OCI-LY3 (cell line): Measurements from ENCODE around the gene SEMA6A.

Experiments used
- H2AFZ ChIP-seq: fragments of 200-600, 300-600 bp; shearing (Covaris generic); 2 replicates; pipeline ENCODE4 v1.6.0; 2014; ENCODE audit warnings: antibody characterized with exemption, low read depth, low read length
- H3K27ac ChIP-seq: fragments of 200-600, 300-600 bp; sonication (generic); 2 replicates; pipeline ENCODE4 v1.5.1; 2014; ENCODE audit warnings: mild to moderate bottlenecking, low read length, moderate library complexity, mixed read lengths
- H3K27me3 ChIP-seq: fragments of 200-600, 300-600 bp; sonication (generic); 2 replicates; pipeline ENCODE4 v1.6.1; 2014; ENCODE audit warnings: low read depth, low read length, mixed read lengths
- H3K36me3 ChIP-seq: fragments of 200-600, 300-600 bp; sonication (generic); replicated peaks from 2 replicates; pipeline ENCODE3; 2014; ENCODE audit warnings: low read depth, low read length, mixed read lengths
- H3K4me1 ChIP-seq: fragments of 300-600, 200-600 bp; sonication (generic); 2 replicates; pipeline ENCODE4 v1.6.1; 2014; ENCODE audit warnings: low read length, mixed read lengths
- H3K4me2 ChIP-seq: fragments of 200-600, 300-600 bp; sonication (generic); 2 replicates; pipeline ENCODE4 v1.6.1; 2014; ENCODE audit warnings: low read length, mixed read lengths
- H3K4me3 ChIP-seq: fragments of 300-600, 200-600 bp; sonication (generic); 2 replicates; pipeline ENCODE4 v1.5.1; 2014; ENCODE audit warnings: antibody characterized with exemption, mild to moderate bottlenecking, low read length, moderate library complexity
- H3K79me2 ChIP-seq: fragments of 300-600, 200-600 bp; shearing (Covaris generic); 2 replicates; pipeline ENCODE4 v1.6.1; 2014; ENCODE audit warnings: mild to moderate bottlenecking, low read length, mixed read lengths
- H3K9ac ChIP-seq: fragments of 300-600, 200-600 bp; shearing (Covaris generic); 2 replicates; pipeline ENCODE4 v1.6.0; 2014; ENCODE audit warnings: mild to moderate bottlenecking, low read length, moderate library complexity
- H3K9me3 ChIP-seq: fragments of 200-600, 300-600 bp; shearing (Covaris generic); 2 replicates; pipeline ENCODE4 v1.6.1; 2014; ENCODE audit warnings: low read length, mixed read lengths; ENCODE audit not compliant: insufficient read depth
- H4K20me1 ChIP-seq: fragments of 200-600, 300-600 bp; sonication (generic); 2 replicates; pipeline ENCODE4 v1.6.1; 2016; ENCODE audit warnings: low read length, mixed read lengths; ENCODE audit not compliant: insufficient read depth
- CTCF ChIP-seq: fragments of 200-600, 300-600 bp; sonication (generic); IDR thresholded peaks from 2 replicates; pipeline ENCODE4 v1.5.1; 2014; ENCODE audit warnings: antibody characterized with exemption, low read length, low read depth
- EZH2phosphoT487 ChIP-seq: fragments of 200-600 bp; shearing (Covaris generic); IDR thresholded peaks from 2 replicates; pipeline ENCODE4 v1.6.1; 2018; ENCODE audit warnings: antibody characterized with exemption, mixed run types, low read depth

The SEMA6A gene

DNA sequence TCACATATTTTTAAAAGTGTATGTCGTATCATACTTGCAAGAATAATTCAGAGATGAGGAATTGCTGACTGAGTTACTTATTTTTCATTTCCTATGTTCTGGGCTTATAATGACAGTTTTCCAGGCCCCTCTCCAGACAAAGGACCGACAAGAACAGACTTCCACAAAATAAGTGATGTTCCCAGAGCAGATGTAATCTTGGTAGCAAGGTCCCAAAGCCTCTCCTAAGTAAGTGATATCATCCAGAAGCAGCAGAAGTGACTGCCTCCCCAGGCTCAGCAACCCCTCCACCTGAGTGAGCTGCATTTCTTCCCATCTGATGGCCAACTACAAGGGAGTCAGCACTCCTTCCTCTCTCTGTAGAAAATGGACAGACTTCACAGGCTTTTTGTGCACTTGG, 57.1 kb downstream of the SEMA6A start:
- no peak overlapping the region for H3K4me2 ChIP-seq
- H3K79me2 ChIP-seq: no peaks in the 10 kb centered on the region
- no peak overlapping the region for H3K27ac ChIP-seq
- H3K9ac ChIP-seq: no peak overlapping the region
- no peak overlapping the region for H3K4me3 ChIP-seq
- H2AFZ ChIP-seq: no peak overlapping the region
- no peaks in the 10 kb centered on the region for H3K9me3 ChIP-seq
- no peaks in the 10 kb centered on the region for H4K20me1 ChIP-seq
- no peaks in the 10 kb centered on the region for H3K27me3 ChIP-seq
- TF ChIP-seq CTCF (no peak), EZH2phosphoT487 (no peak)
- no peaks in the 10 kb centered on the region for H3K36me3 ChIP-seq
- no peaks in the 10 kb centered on the region; the same call in 1 of the 2 replicates for H3K4me1 ChIP-seq

GRCh38 chr5:116516021-116516420, 58.6 kb downstream of the SEMA6A start:
- H3K79me2 ChIP-seq: no peaks in the 10 kb centered on the region
- no peak overlapping the region for H3K4me3 ChIP-seq
- H4K20me1 ChIP-seq: no peaks in the 10 kb centered on the region
- no peak overlapping the region for H2AFZ ChIP-seq
- no peak overlapping the region for H3K4me2 ChIP-seq
- TF ChIP-seq EZH2phosphoT487 (no peak), CTCF (no peak)
- no peak overlapping the region for H3K9ac ChIP-seq
- no peaks in the 10 kb centered on the region for H3K9me3 ChIP-seq
- H3K27me3 ChIP-seq: no peaks in the 10 kb centered on the region
- no peaks in the 10 kb centered on the region for H3K4me1 ChIP-seq
- no peak overlapping the region for H3K27ac ChIP-seq
- H3K36me3 ChIP-seq: no peaks in the 10 kb centered on the region

GRCh38 chr5:116514421-116514970, 60.1 kb downstream of the SEMA6A start:
- TF ChIP-seq CTCF: no peak
- TF ChIP-seq EZH2phosphoT487: no peak
- no peak overlapping the region for H3K4me3 ChIP-seq
- H3K27me3 ChIP-seq: no peaks in the 10 kb centered on the region
- no peaks in the 10 kb centered on the region for H3K79me2 ChIP-seq
- H2AFZ ChIP-seq: no peak overlapping the region
- no peaks in the 10 kb centered on the region for H3K9me3 ChIP-seq
- H3K9ac ChIP-seq: no peak overlapping the region
- no peaks in the 10 kb centered on the region for H4K20me1 ChIP-seq
- H3K36me3 ChIP-seq: no peaks in the 10 kb centered on the region
- H3K4me1 ChIP-seq: no peaks in the 10 kb centered on the region
- no peak overlapping the region for H3K27ac ChIP-seq
- no peak overlapping the region for H3K4me2 ChIP-seq

GRCh38 chr5:116510517-116510916, 64.1 kb downstream of the SEMA6A start:
- no peak overlapping the region for H3K27ac ChIP-seq
- no peak overlapping the region for H3K4me2 ChIP-seq
- no peaks in the 10 kb centered on the region for H3K9me3 ChIP-seq
- no peak overlapping the region for H2AFZ ChIP-seq
- no peaks in the 10 kb centered on the region for H3K27me3 ChIP-seq
- H3K9ac ChIP-seq: no peak overlapping the region
- H3K4me3 ChIP-seq: no peak overlapping the region
- H3K4me1 ChIP-seq: no peaks in the 10 kb centered on the region
- no peaks in the 10 kb centered on the region for H3K79me2 ChIP-seq
- H3K36me3 ChIP-seq: no peaks in the 10 kb centered on the region
- H4K20me1 ChIP-seq: no peaks in the 10 kb centered on the region
- TF ChIP-seq CTCF (no peak), EZH2phosphoT487 (no peak)
